Measurements from ENCODE around the gene NEDD4L.
"Not testable (repeated sequence)": the region's sequence is repeated elsewhere in the genome, so short reads cannot be mapped to it uniquely, and the experiment has no call there.

NEDD4L gene

GRCh38 chr18:58157237-58157636 lies 113.2 kb downstream of the NEDD4L start:
- no peak for DNase-seq (ENCODE audit: low spot score)

DNA sequence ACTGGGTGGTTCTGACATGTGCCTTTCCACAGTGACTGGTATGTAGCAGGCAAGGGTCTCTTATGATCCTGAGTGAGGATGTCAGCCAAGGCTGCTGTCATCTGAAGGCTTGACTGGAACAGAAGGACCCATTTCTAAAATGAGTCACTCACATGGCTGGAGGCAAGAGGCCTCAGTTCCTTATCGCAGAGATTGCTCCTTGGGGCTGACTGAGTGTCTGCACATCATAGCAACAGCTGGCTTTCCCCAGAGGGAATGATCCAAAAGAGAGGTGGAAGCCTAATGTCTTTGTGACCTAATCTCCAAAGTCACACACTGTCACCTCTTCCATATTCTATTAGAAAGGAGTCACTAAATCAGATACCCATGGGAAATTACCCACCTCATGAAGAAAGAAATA lies 114.0 kb downstream of the NEDD4L start:
- no peak for DNase-seq (ENCODE audit: low spot score)

DNA sequence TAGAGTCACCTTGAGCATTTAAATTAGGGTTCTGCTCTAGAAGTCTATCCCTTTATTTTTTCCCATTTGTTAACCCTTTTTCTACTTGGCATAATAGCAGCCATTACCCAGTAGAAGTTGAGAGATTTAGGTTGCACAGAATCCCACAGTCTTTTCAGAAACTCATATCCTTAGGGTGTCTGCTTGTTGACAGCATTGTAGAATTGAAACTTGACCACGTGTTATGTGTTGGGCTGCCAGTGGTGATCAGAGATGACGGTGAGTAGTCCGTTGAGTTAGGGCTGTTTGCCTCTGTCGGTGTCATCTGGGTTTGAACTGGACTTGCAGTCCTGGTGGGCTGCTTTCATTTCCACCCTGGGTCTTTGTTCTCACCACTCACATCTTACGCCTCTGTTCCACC lies 114.4 kb downstream of the NEDD4L start:
- no peak for DNase-seq (ENCODE audit: low spot score)

DNA sequence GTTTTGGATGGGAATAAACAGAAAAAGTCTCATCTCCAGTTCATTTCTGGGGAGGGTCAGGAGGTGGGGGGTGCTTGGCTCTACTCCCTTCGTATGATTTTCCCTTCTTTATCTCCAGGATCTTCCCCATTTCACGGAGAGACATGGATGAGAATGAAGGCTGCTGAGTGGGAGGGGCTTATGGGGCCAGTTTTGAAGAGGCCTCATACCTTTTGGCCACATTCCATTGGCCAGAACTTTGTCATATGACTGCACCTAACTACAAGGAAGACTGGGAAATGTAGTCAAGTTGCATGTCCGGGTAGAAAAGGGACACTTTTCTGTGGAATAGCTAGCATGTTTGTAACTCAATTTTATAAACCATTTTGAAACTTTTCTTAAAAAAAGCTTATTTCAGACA lies 117.6 kb downstream of the NEDD4L start:
- no peak for DNase-seq (ENCODE audit: low spot score)

DNA sequence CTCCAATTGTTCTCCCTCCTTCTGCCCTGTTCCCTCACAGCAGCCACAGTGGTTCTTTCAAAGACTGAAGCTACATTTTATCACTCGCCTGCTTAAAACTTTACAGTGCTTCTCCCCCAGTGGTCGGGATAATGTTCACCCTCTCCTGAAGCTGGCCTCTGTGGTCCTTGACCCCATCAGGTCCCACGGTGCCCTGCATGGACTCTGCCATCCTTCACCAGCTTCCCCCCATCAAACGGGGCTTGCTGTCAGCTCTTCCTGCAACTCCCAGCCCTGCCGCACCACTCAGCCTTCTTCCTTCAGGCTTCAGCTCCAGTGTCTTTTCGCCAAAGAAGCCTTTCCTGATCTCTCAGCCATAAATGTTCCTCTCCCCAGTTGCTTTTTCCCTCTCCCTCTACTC lies 118.1 kb downstream of the NEDD4L start:
- no peak for DNase-seq (ENCODE audit: low spot score)

GRCh38 chr18:58163004-58163590 lies 119.1 kb downstream of the NEDD4L start:
- DNase-seq (ENCODE audit: low spot score), result no peak

DNA sequence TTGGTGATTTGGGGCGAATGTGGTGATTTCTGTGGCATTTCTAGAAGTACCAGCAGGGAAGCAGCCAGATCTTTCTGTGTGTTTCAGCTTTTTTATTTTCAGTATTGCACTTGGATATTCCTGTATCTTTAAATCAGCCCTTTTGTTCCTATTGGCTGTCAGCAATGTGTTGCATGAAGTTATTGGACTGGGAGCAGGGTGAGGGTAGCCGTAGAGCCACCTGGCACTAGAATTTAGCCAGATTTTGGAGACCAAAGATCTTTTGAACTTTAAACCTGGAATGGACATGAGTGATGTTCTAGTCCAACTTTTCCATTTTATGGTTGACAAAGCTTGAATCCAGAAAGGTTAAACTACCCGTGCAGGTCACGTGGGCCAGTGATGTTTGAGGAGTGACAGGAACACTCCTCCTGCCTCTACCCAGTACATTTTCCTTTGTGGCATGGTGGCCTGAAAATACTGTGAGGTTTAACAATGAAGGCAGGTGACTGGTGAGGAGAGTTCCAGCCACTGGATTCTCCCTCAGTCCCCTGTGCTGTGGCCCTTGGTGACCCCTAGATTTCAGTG lies 122.3 kb downstream of the NEDD4L start:
- DNase-seq (ENCODE audit: low spot score), result no peak

GRCh38 chr18:58167073-58167472 lies 123.0 kb downstream of the NEDD4L start:
- DNase-seq (ENCODE audit: low spot score), result no peak

DNA sequence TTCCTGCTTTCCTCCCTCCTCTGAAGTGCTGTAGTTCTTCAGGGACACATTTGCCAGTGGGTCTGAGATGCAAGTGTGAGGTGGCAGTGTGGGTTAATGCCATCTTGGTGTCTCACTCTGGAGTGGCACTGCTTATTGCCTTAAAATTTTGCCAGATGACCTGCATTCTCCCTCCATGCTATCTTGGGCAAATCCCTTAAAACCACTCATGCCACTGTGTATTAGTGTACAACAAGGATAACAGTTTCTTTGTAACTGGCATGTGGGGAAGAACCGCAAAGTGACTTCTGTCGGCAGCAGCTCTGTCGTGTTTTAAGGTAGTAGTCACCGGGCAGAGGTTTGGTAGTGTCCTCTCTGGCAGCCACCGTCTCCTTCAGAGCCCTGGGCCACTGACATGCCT lies 124.2 kb downstream of the NEDD4L start:
- DNase-seq (ENCODE audit: low spot score), result no peak

DNA sequence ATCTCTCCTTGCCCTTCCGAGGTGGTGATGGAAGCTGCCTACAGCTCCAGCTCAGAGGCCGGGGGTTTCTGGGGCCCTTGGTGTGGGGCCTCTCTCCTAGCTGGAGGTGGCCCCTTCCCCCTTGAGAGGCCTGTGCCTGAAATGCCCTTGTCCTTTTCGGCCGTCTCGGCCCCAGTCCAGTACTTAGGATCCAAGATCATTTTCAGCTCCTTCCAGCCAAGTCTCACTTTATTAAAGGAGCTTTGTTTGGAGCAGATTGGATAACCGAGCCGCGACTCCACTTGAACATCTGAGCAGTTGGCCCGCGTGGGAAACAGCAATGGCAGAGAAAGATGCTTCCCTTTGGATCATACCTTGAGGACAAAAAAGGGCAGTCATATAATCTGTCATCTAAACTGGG lies 125.0 kb downstream of the NEDD4L start:
- DNase-seq (ENCODE audit: low spot score), result no peak

- DNase-seq (ENCODE audit: low spot score), result no peak
These were observed 125.4 kb downstream of the NEDD4L start for GRCh38 chr18:58169472-58169871.

DNA sequence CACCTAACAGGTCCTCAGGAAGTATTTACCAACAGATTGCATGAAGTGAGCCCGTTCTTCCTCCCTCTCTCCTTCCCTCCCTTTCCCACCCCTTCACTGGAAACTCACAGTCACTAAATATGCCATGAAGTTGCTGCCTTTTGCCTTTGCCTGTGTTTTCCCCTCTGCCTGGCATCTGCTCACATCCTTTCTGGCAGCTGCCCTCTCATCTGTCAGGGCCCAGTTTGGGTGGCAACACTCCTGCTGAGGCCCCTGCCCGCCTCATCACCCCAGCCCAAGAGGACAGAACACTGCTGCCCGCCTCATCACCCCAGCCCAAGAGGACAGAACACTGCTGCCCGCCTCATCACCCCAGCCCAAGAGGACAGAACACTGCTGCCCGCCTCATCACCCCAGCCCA lies 126.0 kb downstream of the NEDD4L start:
- DNase-seq (ENCODE audit: low spot score), result not testable (repeated sequence)

GRCh38 chr18:58172031-58172430 lies 128.0 kb downstream of the NEDD4L start:
- no peak for DNase-seq (ENCODE audit: low spot score)

DNA sequence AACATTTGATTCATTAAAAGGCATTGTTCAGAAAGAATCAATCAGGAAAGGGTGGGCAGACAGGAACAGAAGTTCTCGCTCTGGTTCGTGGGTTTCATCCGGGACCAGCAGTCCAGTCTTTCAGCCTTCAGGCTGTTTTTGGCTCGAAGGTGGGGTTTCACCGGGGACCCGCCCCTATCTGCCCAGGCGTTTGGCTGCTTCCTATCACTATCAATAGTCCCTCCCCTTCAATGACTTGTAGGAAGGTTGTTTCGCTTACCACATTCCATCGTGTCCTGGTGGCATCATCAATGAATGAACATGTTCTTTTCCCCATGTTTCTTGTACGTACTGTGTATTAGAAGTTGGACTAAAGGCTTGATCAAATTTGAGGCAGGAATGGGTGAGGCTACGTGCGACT lies 130.3 kb downstream of the NEDD4L start:
- no peak for DNase-seq (ENCODE audit: low spot score)

GRCh38 chr18:58175122-58175785 lies 131.2 kb downstream of the NEDD4L start:
- DNase-seq (ENCODE audit: low spot score), result no peak

DNA sequence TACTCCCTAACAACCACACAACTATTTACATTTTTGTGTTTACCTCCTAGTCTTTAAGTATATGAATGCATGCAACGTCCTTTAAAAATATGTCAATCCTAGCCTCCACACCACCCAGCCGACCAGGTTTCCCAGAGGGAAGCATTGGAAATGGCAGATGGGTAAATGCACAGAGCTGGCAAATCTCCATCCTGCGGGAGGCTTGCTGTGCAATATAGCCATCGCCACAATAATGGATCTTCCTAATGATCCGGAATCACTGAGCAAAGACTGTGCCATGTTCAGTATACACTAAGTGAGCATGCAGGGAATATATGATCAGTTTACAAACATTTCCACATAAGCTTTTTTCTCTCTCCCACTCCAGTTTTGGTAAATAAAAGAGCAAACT lies 131.8 kb downstream of the NEDD4L start:
- DNase-seq (ENCODE audit: low spot score), result no peak

DNA sequence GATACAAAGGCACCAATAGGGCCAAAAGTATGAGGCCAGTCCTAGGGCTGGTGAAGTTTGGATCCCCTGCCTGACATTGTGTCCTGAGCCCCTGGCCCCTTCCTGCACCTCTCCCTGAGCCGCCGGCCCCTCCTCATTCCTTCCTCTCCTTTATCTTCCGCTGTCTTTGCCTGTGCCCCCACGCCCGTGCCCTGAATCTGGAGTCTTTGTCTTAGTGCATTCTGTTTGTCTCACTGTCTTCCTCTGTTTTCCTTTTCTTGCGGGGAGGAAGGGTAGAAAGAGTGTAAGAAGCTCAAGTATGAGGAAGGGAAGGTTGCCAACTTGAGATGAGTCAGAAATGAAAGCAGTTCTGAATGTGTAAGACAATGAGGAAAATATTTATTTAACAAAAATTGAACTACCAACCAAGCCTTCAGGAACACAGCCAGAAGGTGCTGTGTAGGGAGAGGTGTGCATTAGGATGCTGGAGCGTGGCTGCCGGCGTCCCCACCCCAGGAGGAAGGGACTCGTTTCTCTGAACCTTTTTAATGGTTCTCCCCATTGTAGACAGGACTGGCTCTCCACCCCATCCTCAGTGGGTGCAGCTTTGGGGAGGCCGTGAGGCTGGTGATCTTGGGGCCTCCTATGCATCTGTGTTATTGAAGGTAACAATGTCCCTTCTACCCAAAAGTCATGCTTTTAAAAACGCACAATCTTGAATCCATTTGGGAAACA lies 133.1 kb downstream of the NEDD4L start:
- peak; percentile 74 for DNase-seq (ENCODE audit: low spot score)

GRCh38 chr18:58177896-58178470 lies 134.0 kb downstream of the NEDD4L start:
- DNase-seq (ENCODE audit: low spot score), result no peak

- DNase-seq (ENCODE audit: low spot score), result no peak
These were observed 134.5 kb downstream of the NEDD4L start for GRCh38 chr18:58178511-58178910.

- DNase-seq (ENCODE audit: low spot score), result no peak
These were observed 136.1 kb downstream of the NEDD4L start for GRCh38 chr18:58180172-58180571.

- DNase-seq (ENCODE audit: low spot score), result peak; percentile 61
These were observed 136.8 kb downstream of the NEDD4L start for GRCh38 chr18:58180738-58181353.

DNA sequence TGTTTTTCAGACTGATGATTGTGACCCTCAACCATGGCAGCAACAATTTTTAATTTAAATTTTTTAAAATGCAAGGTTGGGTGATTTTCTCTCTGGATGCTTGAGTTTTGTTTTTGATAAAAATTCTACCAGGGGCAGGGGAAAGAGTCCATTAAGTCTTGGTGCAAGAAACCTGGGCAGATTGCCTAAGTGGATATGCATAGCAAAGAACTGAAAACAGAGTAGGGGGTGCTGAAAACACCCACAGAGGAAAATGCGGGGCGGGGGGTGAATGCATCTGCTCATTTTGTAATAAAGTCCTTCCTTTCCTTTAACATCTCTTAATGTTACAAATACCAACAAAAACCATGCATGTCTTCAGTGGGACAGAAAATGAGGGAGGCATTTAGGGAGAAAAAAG lies 138.0 kb downstream of the NEDD4L start:
- DNase-seq (ENCODE audit: low spot score), result no peak

Measured in AG20443 (cell line).